NCI-H82 treated with DMSO at 0.1 percent for 48 hours (cell line): ENCODE measurements around the gene CASQ1.

Experiments used
- DNase-seq: peaks from one replicate; lab custom pipeline; 2025; ENCODE audit not compliant: unreplicated experiment; lab: John Stamatoyannopoulos, UW

Gene CASQ1

GRCh38 chr1:160224606-160225005, 34.2 kb downstream of the CASQ1 start:
- DNase-seq, result no peak

- DNase-seq, result no peak
Observed at GRCh38 chr1:160225345-160225744, 35.0 kb downstream of the CASQ1 start.

GRCh38 chr1:160226623-160227022, 36.2 kb downstream of the CASQ1 start:
- no peak for DNase-seq

- DNase-seq, result no peak
Observed at GRCh38 chr1:160227034-160227433, 36.7 kb downstream of the CASQ1 start.

GRCh38 chr1:160227561-160227960, 37.2 kb downstream of the CASQ1 start:
- no peak for DNase-seq

- DNase-seq, result no peak
Observed at GRCh38 chr1:160228431-160228830, 38.1 kb downstream of the CASQ1 start.

GRCh38 chr1:160232911-160233310, 42.5 kb downstream of the CASQ1 start:
- no peak for DNase-seq

- no peak for DNase-seq
Observed at GRCh38 chr1:160236806-160237205, 46.4 kb downstream of the CASQ1 start.

GRCh38 chr1:160237558-160237957, 47.2 kb downstream of the CASQ1 start:
- DNase-seq, result no peak

- no peak for DNase-seq
Observed at GRCh38 chr1:160238408-160238807, 48.0 kb downstream of the CASQ1 start.

- DNase-seq, result no peak
Observed at GRCh38 chr1:160239582-160240299, 49.4 kb downstream of the CASQ1 start.

- DNase-seq, result no peak
Observed at GRCh38 chr1:160243767-160244166, 53.4 kb downstream of the CASQ1 start.

GRCh38 chr1:160244209-160244608, 53.8 kb downstream of the CASQ1 start:
- no peak for DNase-seq

GRCh38 chr1:160245434-160245833, 55.1 kb downstream of the CASQ1 start:
- no peak for DNase-seq

GRCh38 chr1:160247053-160247452, 56.7 kb downstream of the CASQ1 start:
- DNase-seq, result no peak

- DNase-seq, result no peak
Observed at GRCh38 chr1:160251011-160251410, 60.6 kb downstream of the CASQ1 start.
